Uterus (tissue), 4 donors: ENCODE measurements around the gene NRARP. TPM values are rescaled to one million over a fixed set of nuclear protein-coding genes. Genes with fewer than 3 reads are reported as not detected.

Experiments
- DNase-seq, 2 donors: peaks; one replicate each; pipeline ENCODE4 v3.0.0-alpha.2; 2019 to 2020
- H3K27ac ChIP-seq, 2 donors: fragments of 200-600 bp; sonication (generic); 1 replicate in 1 of 2; 2 replicates in 1 of 2; pipeline ENCODE4 v1.5.1; 2016 to 2018
- H3K27me3 ChIP-seq, 2 donors: fragments of 200-600 bp; sonication (generic); one replicate each; pipeline ENCODE4 v1.5.1; 2018 to 2019; ENCODE audit warnings: control low read depth in 1 of 2
- H3K36me3 ChIP-seq, 2 donors: fragments of 200-600 bp; sonication (generic); one replicate each; pipeline ENCODE4 v1.5.1; 2019; ENCODE audit warnings: control low read depth in 1 of 2
- H3K4me1 ChIP-seq, 2 donors: fragments of 200-600 bp; sonication (generic); one replicate each; pipeline ENCODE4 v1.5.1; 2018 to 2019; ENCODE audit warnings: control low read depth in 1 of 2
- H3K4me3 ChIP-seq, 2 donors: fragments of 200-600 bp; sonication (generic); 1 replicate in 1 of 2; 2 replicates in 1 of 2; pipeline ENCODE4 v1.5.1; 2018 to 2019; ENCODE audit warnings: mild to moderate bottlenecking in 1 of 2
- H3K9me3 ChIP-seq, 2 donors: fragments of 200-600 bp; sonication (generic); one replicate each; pipeline ENCODE4 v1.5.1; 2019; ENCODE audit warnings: control low read depth in 1 of 2
- POLR2A ChIP-seq, 2 donors: fragments of 450-650 bp; IDR thresholded peaks; one replicate each; pipeline ENCODE4 v1.6.1; 2016; ENCODE audit warnings: antibody characterized with exemption in 2 of 2, mild to moderate bottlenecking in 1 of 2, moderate library complexity in 1 of 2
- intact Hi-C: fragments of 100-400 bp; cut with DNase I; formaldehyde crosslinking; loops from one replicate; pipeline ENCODE4 v1.15.1; 2023; ENCODE audit warnings: low total_unique reads
- total RNA-seq, 4 donors: library from RNA; depleted of rRNA in 3 of 4; stranded (reverse); fragments of >200 nt in 3 of 4; gene quantifications; one replicate each; pipeline versions ENCODE4 v1.1.0 to v1.2.4, GENCODE V29; 2014 to 2023
- TF ChIP-seq, protein P1 (sequence below), 4 experiments: fragments of 200-600 bp in 2 of 4; fragments of 450-650 bp in 2 of 4; sonication (generic) in 2 of 4; IDR thresholded peaks; one replicate each; pipeline ENCODE4 v1.5.1; 2016 to 2019; ENCODE audit warnings: antibody characterized with exemption in 4 of 4, mild to moderate bottlenecking in 2 of 4, moderate library complexity in 1 of 4
- donor health status: DM: yes; HTN: yes; CAD: no.

Gene NRARP
- total RNA-seq, 4 donors from 2014 or later: 0.29 to 16.5 (median 11.4) TPM

DNA sequence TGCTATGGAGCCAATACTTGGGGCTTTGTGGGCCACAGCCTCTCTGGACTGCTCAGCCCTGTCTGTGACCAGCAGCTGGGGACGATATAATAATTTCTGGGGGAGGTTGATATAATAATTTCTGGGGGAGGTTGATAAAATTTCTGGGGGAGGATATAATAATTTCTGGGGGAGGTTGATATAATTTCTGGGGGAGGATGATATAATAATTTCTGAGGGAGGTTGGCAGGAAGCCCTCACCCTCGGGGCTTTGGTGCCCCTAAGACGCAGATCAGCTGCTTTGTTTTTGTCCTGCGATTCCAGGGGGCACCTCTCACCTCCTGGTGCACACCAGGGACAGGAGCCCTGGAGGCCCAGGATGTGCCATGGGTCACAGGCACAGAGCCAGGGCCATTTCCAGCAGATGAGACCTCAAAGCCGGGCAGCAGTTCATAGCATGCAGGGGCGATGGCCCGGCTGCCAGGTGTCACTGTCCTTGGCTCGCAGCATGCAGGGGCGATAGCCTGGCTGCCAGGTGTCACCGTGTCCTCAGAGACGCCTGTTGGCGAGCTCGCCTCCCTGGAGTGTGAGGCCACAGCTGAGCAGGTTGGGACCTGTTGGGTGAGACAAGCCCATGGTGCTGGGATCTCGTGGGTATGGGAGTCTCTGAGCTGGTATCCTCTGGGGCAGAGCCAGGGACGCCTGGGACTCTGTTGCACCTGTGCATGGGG lies 28.3 kb downstream of the NRARP start:
- Histone ChIP-seq H3K27ac (no peak overlapping the region), H3K4me3 (no peak overlapping the region), H3K36me3 (no peaks in the 10 kb centered on the region), H3K27me3 (no peaks in the 10 kb centered on the region), H3K9me3 (no peaks in the 10 kb centered on the region), H3K4me1 (peaks cover 0 to 10% of the 10 kb centered on the region in 2 donors)
- DNase-seq: no peak
- TF ChIP-seq, protein P1, sequence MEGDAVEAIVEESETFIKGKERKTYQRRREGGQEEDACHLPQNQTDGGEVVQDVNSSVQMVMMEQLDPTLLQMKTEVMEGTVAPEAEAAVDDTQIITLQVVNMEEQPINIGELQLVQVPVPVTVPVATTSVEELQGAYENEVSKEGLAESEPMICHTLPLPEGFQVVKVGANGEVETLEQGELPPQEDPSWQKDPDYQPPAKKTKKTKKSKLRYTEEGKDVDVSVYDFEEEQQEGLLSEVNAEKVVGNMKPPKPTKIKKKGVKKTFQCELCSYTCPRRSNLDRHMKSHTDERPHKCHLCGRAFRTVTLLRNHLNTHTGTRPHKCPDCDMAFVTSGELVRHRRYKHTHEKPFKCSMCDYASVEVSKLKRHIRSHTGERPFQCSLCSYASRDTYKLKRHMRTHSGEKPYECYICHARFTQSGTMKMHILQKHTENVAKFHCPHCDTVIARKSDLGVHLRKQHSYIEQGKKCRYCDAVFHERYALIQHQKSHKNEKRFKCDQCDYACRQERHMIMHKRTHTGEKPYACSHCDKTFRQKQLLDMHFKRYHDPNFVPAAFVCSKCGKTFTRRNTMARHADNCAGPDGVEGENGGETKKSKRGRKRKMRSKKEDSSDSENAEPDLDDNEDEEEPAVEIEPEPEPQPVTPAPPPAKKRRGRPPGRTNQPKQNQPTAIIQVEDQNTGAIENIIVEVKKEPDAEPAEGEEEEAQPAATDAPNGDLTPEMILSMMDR (IDR thresholded peaks at IDR 0.05): no peak
- TF ChIP-seq POLR2A (IDR thresholded peaks at IDR 0.05): no peak
- intact Hi-C loops: no loop called here

DNA sequence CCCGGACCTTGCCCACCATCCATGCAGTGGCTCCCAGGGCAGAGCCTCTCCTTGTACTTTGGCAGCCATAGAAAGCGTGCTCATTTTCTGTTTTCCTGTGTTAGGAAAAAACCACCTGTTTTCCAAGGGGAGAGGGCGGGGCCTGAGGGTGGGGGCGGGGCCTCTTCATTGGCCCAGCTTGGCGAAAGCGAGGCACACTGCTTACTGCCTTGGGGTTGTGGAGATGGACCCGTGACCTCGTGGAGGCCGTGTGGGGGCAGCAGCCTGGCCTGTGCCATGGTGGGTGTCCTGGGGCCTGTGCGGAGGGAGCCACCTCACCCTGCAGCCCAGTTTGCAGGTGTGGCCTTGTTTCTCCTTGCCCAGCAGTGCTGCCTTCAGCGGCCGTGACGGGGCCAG lies 29.0 kb downstream of the NRARP start:
- TF ChIP-seq, protein P1 (IDR thresholded peaks at IDR 0.05): no peak
- no peak for TF ChIP-seq POLR2A (IDR thresholded peaks at IDR 0.05)
- no peak for DNase-seq
- Histone ChIP-seq H3K9me3 (no peaks in the 10 kb centered on the region), H3K4me3 (no peak overlapping the region), H3K27me3 (no peaks in the 10 kb centered on the region), H3K27ac (no peak overlapping the region), H3K4me1 (peaks cover 0 to 10% of the 10 kb centered on the region in 2 donors), H3K36me3 (no peaks in the 10 kb centered on the region)
- intact Hi-C loops: no loop called here

DNA sequence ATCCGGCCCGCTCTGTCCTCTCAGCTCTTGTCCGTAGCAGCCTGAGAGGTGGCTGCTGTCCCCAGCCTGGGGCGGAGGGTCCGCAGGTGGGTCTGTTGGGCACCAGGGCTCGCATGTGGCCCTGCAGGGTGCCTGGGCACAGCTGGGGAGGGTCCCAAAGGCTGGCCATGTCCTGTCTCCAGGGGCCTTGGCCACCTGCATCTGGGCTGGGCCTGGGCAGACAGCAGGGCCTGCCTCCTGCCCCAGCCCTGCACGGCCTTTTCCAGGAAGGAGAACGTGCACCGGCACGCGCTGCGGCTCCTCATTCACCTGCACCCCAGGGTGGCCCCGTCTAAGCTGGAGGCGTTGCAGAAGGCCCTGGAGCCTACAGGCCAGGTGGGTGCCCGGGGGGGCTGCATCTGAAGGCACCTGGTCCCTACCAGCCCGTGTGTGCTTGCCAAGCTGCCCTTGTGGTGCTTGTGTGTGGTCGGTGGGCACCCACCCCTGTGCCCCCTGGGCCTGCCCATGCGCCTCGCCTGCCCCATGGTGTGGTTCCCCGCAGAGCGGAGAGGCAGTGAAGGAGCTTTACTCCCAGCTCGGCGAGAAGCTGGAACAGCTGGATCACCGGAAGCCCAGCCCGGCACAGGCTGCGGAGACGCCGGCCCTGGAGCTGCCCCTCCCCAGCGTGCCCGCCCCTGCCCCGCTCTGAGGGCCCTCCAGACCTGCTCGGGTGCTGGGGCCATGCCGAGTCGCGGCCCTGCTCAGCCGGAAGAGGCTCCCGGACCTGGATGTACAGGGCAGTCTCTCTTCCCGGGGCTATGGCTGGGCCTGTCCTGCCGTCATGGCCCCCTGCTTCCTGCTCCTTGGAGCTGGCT lies 29.6 kb downstream of the NRARP start:
- Histone ChIP-seq H3K27me3 (no peaks in the 10 kb centered on the region), H3K27ac (no peak overlapping the region), H3K9me3 (no peaks in the 10 kb centered on the region), H3K36me3 (no peaks in the 10 kb centered on the region), H3K4me3 (no peak overlapping the region), H3K4me1 (peaks cover 0 to 10% of the 10 kb centered on the region in 2 donors)
- no peak for DNase-seq
- TF ChIP-seq POLR2A (IDR thresholded peaks at IDR 0.05): no peak
- TF ChIP-seq, protein P1 (IDR thresholded peaks at IDR 0.05): no peak
- intact Hi-C loops: no loop called here

DNA sequence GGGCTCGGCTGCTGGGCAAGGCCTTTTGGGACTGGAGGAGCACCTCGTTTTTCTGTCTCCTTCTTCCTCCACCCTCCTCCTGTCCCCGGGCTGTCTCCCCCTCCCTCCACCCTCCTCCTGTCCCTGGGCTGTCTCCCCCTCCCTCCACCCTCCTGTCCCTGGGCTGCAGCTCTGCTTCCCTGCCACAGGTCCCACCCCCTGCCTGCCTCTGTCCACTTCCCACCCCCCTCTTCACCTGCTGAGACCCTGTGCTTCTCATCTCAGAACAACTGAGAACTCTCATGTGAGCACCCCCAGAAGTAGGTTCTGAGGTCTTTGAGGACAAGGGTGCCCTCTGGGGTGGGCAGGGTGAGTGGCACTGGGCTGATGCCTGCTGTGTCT lies 30.4 kb downstream of the NRARP start:
- H3K36me3 ChIP-seq: no peaks in the 10 kb centered on the region
- H3K27ac ChIP-seq: no peak overlapping the region
- no peak for DNase-seq

More for the DNA sequence above, 30.4 kb downstream of the NRARP start:
- no peak for TF ChIP-seq POLR2A (IDR thresholded peaks at IDR 0.05)
- TF ChIP-seq, protein P1 (IDR thresholded peaks at IDR 0.05): no peak
- Histone ChIP-seq H3K9me3 (no peaks in the 10 kb centered on the region), H3K4me3 (no peak overlapping the region), H3K4me1 (peaks cover 0 to 4% of the 10 kb centered on the region in 2 donors), H3K27me3 (no peaks in the 10 kb centered on the region)
- intact Hi-C loops: no loop called here
